GM12801 (cell line): ENCODE measurements around the gene SLC9B1.

ENCODE experiments used
- CTCF ChIP-seq: IDR thresholded peaks from one replicate; pipeline ENCODE4 v1.5.1; 2011; ENCODE audit warnings: control low read depth; ENCODE audit not compliant: insufficient read length; ENCODE audit errors: extremely low read depth

SLC9B1 gene

GRCh38 chr4:102869569-102870197 is 149.8 kb downstream of the SLC9B1 start:
- TF ChIP-seq CTCF, result no peak

- no peak for TF ChIP-seq CTCF
Measured at GRCh38 chr4:102868781-102869568, 150.5 kb downstream of the SLC9B1 start, which contains the start of gene CISD2. CISD2 (plus strand) TSS chr4:102868992; CDS start chr4:102869085, 93 bp downstream.

GRCh38 chr4:102868153-102868780 is 151.2 kb downstream of the SLC9B1 start:
- TF ChIP-seq CTCF, result no peak

DNA sequence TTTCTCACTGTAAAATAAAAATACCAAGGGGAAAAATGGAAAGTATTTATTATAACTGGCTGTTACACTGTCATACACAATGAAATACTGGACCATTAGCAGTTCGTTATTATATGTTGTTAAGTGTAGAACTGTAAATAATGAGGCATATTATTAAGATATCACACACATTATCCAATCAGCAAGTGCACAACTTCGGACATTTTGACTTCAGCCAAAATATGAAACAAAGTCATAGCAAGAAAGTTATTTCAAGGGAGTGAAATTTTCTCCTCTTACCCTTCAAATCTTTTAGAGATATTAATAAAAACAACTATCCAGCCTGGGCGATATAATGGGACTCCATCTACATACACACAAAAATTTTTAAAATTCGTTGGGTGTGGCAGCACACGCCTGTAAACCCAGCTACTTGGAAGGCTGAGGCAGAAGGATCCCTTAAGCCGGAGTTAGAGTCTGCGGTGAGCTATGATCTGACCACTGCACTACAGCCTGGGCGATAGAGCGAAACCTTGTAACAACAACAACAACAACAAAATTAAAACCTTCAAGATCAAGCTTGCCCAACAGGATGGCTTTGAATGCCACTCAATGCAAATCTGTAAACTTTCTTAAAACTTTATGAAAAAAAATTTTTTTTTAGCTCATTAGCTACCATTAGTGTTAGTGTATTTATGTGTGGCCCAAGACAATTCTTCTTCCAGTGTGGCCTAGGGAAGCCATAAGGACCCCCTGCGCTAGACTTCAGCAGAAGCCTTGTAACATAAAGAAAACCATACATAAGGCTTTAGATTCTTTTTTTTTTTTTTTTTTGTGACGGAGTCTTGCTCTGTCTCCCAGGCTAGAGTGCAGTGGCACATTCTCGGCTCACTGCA is 152.0 kb downstream of the SLC9B1 start:
- TF ChIP-seq CTCF, result no peak

DNA sequence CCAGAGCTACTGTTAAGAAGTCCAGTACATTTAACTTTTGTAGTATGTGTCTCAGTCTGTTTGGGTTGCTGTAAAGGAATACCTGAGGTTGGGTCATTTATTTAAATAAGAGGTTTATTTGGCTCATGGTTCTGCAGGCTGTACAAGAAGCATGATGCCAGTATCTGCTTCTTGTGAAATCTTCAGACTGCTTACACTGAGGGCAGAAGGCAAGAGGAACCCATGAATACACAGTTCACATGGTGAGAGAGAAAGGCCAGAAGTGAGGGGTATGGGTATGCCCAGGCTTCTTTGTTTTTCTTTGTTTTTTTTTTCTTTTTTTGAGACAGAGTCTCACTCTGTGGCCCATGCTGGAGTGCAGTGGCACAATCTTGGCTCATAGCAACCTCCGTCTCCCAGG is 156.8 kb downstream of the SLC9B1 start:
- no peak for TF ChIP-seq CTCF

DNA sequence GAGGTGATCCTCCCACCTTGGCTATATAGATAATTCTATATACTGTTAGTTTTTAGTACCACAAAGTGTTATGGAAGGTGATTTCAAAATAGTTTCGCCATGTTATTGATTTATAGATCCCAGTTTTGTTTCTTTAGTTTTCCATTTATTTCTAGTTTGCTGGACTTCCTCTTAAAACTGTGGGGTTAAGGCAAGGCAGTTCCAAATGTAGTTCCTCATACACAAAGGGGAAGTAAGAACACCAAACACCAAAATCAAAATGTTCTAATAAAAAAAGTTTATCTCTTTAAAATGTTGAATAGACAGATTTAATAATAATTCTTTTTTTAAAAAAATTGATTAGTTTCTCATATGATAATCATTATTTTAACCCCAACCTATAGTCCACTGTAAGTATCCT is 157.5 kb downstream of the SLC9B1 start:
- TF ChIP-seq CTCF, result no peak
